Measurements from ENCODE around the gene GRAMD2B. TPM values are rescaled to one million over a fixed set of nuclear protein-coding genes. Genes with fewer than 3 reads are reported as not detected.
"Not testable (repeated sequence)": the region's sequence is repeated elsewhere in the genome, so short reads cannot be mapped to it uniquely, and the experiment has no call there.

GRAMD2B gene
- total RNA-seq, 1 donor from 2014 or later: 11.0 TPM

- H3K27ac Mint-ChIP-seq: no peak overlapping the region
- TF ChIP-seq EZH2 (IDR thresholded peaks at IDR 0.05): no peak
- DNase-seq (ENCODE audit: low spot score): no peak
These were observed 45.8 kb upstream of the GRAMD2B start for GRCh38 chr5:126377424-126377823.

GRCh38 chr5:126380316-126380715, 42.9 kb upstream of the GRAMD2B start:
- not testable (repeated sequence) for H3K79me2 ChIP-seq (ENCODE audit: low read depth); H3K9ac ChIP-seq; H3F3A ChIP-seq (ENCODE audit: low read depth); H3K27ac Mint-ChIP-seq; H2AFZ ChIP-seq (replicated peaks); H3K4me1 ChIP-seq; H3K27me3 Mint-ChIP-seq (ENCODE audit: insufficient read depth, low read depth); H3K4me2 ChIP-seq; H3K4me1 Mint-ChIP-seq; H3K27me3 ChIP-seq; H3K36me3 ChIP-seq; DNase-seq (ENCODE audit: low spot score); H3K4me3 ChIP-seq; H3K36me3 Mint-ChIP-seq; H3K4me3 Mint-ChIP-seq; H3K27ac ChIP-seq; H3K9me3 ChIP-seq (ENCODE audit: low read depth); H4K20me1 ChIP-seq (ENCODE audit: low read depth)
- H3K9me3 Mint-ChIP-seq: peaks cover 20% of the 10 kb centered on the region

More at GRCh38 chr5:126377424-126377823, 45.8 kb upstream of the GRAMD2B start:
- Histone ChIP-seq H3K4me3 (no peak overlapping the region), H3F3A (ENCODE audit: low read depth) (no peaks in the 10 kb centered on the region), H3K9me3 (ENCODE audit: low read depth) (no peaks in the 10 kb centered on the region), H3K27me3 (no peaks in the 10 kb centered on the region), H3K9ac (no peak overlapping the region), H3K36me3 (no peaks in the 10 kb centered on the region), H2AFZ (replicated peaks) (no peak overlapping the region), H3K79me2 (ENCODE audit: low read depth) (no peaks in the 10 kb centered on the region), H3K4me1 (no peaks in the 10 kb centered on the region), H3K4me2 (no peak overlapping the region), H4K20me1 (ENCODE audit: low read depth) (no peaks in the 10 kb centered on the region), H3K27ac (no peak overlapping the region)
- Mint-ChIP-seq H3K4me3 (no peak overlapping the region), H3K27me3 (ENCODE audit: insufficient read depth, low read depth) (peaks cover 6% of the 10 kb centered on the region), H3K9me3 (peaks cover 17% of the 10 kb centered on the region), H3K4me1 (no peaks in the 10 kb centered on the region), H3K36me3 (no peaks in the 10 kb centered on the region)

- Mint-ChIP-seq H3K4me3 (no peak overlapping the region), H3K27ac (no peak overlapping the region), H3K36me3 (peaks cover 2% of the 10 kb centered on the region), H3K9me3 (peaks cover 20% of the 10 kb centered on the region), H3K27me3 (ENCODE audit: insufficient read depth, low read depth) (peaks cover 4% of the 10 kb centered on the region), H3K4me1 (peaks cover 8% of the 10 kb centered on the region)
- Histone ChIP-seq H3K27me3 (no peaks in the 10 kb centered on the region), H3F3A (ENCODE audit: low read depth) (no peaks in the 10 kb centered on the region), H3K36me3 (no peaks in the 10 kb centered on the region), H3K4me1 (peaks cover 10% of the 10 kb centered on the region), H3K4me2 (no peak overlapping the region), H3K9ac (no peak overlapping the region), H3K4me3 (no peak overlapping the region), H4K20me1 (ENCODE audit: low read depth) (no peaks in the 10 kb centered on the region), H2AFZ (replicated peaks) (no peak overlapping the region), H3K27ac (no peak overlapping the region), H3K79me2 (ENCODE audit: low read depth) (no peaks in the 10 kb centered on the region), H3K9me3 (ENCODE audit: low read depth) (no peaks in the 10 kb centered on the region)
- TF ChIP-seq EZH2phosphoT487 (IDR thresholded peaks at IDR 0.05) (no peak), CTCF (IDR thresholded peaks at IDR 0.05) (no peak), EZH2 (IDR thresholded peaks at IDR 0.05) (no peak)
- no peak for DNase-seq (ENCODE audit: low spot score)
These were observed 40.0 kb upstream of the GRAMD2B start for GRCh38 chr5:126383246-126383645.

- Histone ChIP-seq H3K4me2 (no peak overlapping the region), H3K27me3 (no peaks in the 10 kb centered on the region), H3K4me3 (no peak overlapping the region), H3K36me3 (no peaks in the 10 kb centered on the region), H3K4me1 (peaks cover 10% of the 10 kb centered on the region), H3K9ac (no peak overlapping the region), H2AFZ (replicated peaks) (no peak overlapping the region), H3K79me2 (ENCODE audit: low read depth) (no peaks in the 10 kb centered on the region), H3F3A (ENCODE audit: low read depth) (no peaks in the 10 kb centered on the region), H4K20me1 (ENCODE audit: low read depth) (no peaks in the 10 kb centered on the region), H3K9me3 (ENCODE audit: low read depth) (no peaks in the 10 kb centered on the region), H3K27ac (no peak overlapping the region)
- TF ChIP-seq EZH2 (IDR thresholded peaks at IDR 0.05) (no peak), EZH2phosphoT487 (IDR thresholded peaks at IDR 0.05) (no peak), CTCF (IDR thresholded peaks at IDR 0.05) (no peak)
- Mint-ChIP-seq H3K27ac (no peak overlapping the region), H3K9me3 (peaks cover 20% of the 10 kb centered on the region), H3K27me3 (ENCODE audit: insufficient read depth, low read depth) (peaks cover 4% of the 10 kb centered on the region), H3K36me3 (peaks cover 2% of the 10 kb centered on the region), H3K4me3 (no peak overlapping the region), H3K4me1 (peaks cover 8% of the 10 kb centered on the region)
- DNase-seq (ENCODE audit: low spot score): no peak
These were observed 39.4 kb upstream of the GRAMD2B start for GRCh38 chr5:126383776-126384175.
